ENCODE data around the gene HOTAIR.

GRCh38 chr12:54002915-54003389 is 28.2 kb upstream of the HOTAIR start:
- TF ChIP-seq POLR2A (IDR thresholded peaks at IDR 0.05; ENCODE audit: low read length) (no peak), MYC (IDR thresholded peaks at IDR 0.05; ENCODE audit: borderline replicate concordance, low read length) (no peak)

Data from A549 (cell line).